SK-N-SH (cell line): ENCODE results near the gene ATP11A. TPM values are rescaled to one million over a fixed set of nuclear protein-coding genes. Genes with fewer than 3 reads are reported as not detected.

Source experiments
- CTCF ChIA-PET: fragments of 300-600, 350-600 bp; formaldehyde crosslinking; extraction: SDS; loops from one replicate; lab custom pipeline; 2021; lab: Yijun Ruan, JAX
- POLR2A ChIA-PET: fragments of 350-600 bp; sonication (Branson Sonifier 250); formaldehyde crosslinking; extraction: SDS; loops from one replicate; lab custom pipeline; 2020; ENCODE audit warnings: antibody characterized with exemption, inconsistent platforms; lab: Yijun Ruan, JAX
- DNase-seq: peaks from one replicate; pipeline ENCODE4 v3.0.0; 2012
- H2AFZ ChIP-seq: fragments of 200-600 bp; sonication (generic); 2 replicates; pipeline ENCODE4 v1.8.1; 2016; ENCODE audit warnings: antibody characterized with exemption, mild to moderate bottlenecking, low read depth
- H3F3A ChIP-seq: fragments of 200-600 bp; sonication (generic); replicated peaks from 2 replicates; pipeline ENCODE3; 2016; ENCODE audit warnings: antibody characterized with exemption, mild to moderate bottlenecking; ENCODE audit not compliant: insufficient read depth
- H3K27ac ChIP-seq, 2 experiments: fragments of 200-500 bp in 1 of 2; fragments of 200-600 bp in 1 of 2; sonication (Bioruptor generic) in 1 of 2; sonication (generic), shearing (Covaris generic) in 1 of 2; 2 replicates each; pipeline versions ENCODE4 v1.5.1 to v1.6.1; 2014 to 2016; ENCODE audit warnings: low read depth in 2 of 2, inconsistent platforms in 1 of 2, low read length in 1 of 2, mild to moderate bottlenecking in 1 of 2, mixed read lengths in 1 of 2
- H3K27me3 ChIP-seq: fragments of 200-600 bp; sonication (generic), shearing (Covaris generic); 2 replicates; pipeline ENCODE4 v1.6.1; 2016; ENCODE audit warnings: mixed run types; ENCODE audit not compliant: insufficient read depth
- H3K36me3 ChIP-seq, 2 experiments: fragments of 200-500 bp in 1 of 2; fragments of 200-600 bp in 1 of 2; sonication (Bioruptor generic) in 1 of 2; sonication (generic) in 1 of 2; replicated peaks in 1 of 2; 2 replicates each; pipeline versions ENCODE3 to v1.5.1; 2014 to 2016; ENCODE audit warnings: low read length in 1 of 2, mild to moderate bottlenecking in 1 of 2; ENCODE audit not compliant: insufficient read depth in 2 of 2, control insufficient read depth in 1 of 2
- H3K4me1 ChIP-seq, 2 experiments: fragments of 200-500 bp in 1 of 2; fragments of 200-600 bp in 1 of 2; sonication (Bioruptor generic) in 1 of 2; sonication (generic), shearing (Covaris generic) in 1 of 2; 2 replicates each; pipeline versions ENCODE4 v1.5.1 to v1.6.1; 2014 to 2016; ENCODE audit warnings: low read depth in 1 of 2, low read length in 1 of 2, mixed run types in 1 of 2; ENCODE audit not compliant: insufficient read depth in 2 of 2, control insufficient read depth in 1 of 2
- H3K4me2 ChIP-seq: fragments of 200-600 bp; sonication (generic), shearing (Covaris generic); 2 replicates; pipeline ENCODE4 v1.6.1; 2017; ENCODE audit warnings: mixed run types
- H3K4me3 ChIP-seq, 2 experiments: fragments of 200-500 bp in 1 of 2; fragments of 200-600 bp in 1 of 2; sonication (Bioruptor generic) in 1 of 2; sonication (generic), shearing (Covaris generic) in 1 of 2; 2 replicates each; pipeline versions ENCODE4 v1.5.1 to v1.8.1; 2014 to 2016; ENCODE audit warnings: low read depth in 2 of 2, inconsistent platforms in 1 of 2, low read length in 1 of 2, mild to moderate bottlenecking in 1 of 2, mixed read lengths in 1 of 2, moderate library complexity in 1 of 2
- H3K79me2 ChIP-seq: fragments of 200-600 bp; sonication (generic); 2 replicates; pipeline ENCODE4 v1.8.1; 2017; ENCODE audit warnings: mild to moderate bottlenecking; ENCODE audit not compliant: insufficient read depth
- H3K9ac ChIP-seq: fragments of 200-600 bp; sonication (generic); 2 replicates; pipeline ENCODE4 v1.6.1; 2017; ENCODE audit warnings: mixed run types
- H3K9me2 ChIP-seq: fragments of 200-600 bp; sonication (generic); 2 replicates; pipeline ENCODE4 v1.6.1; 2017; ENCODE audit warnings: mixed run types
- H3K9me3 ChIP-seq: fragments of 200-600 bp; sonication (generic); 2 replicates; pipeline ENCODE4 v1.6.1; 2017; ENCODE audit warnings: mixed run types, mild to moderate bottlenecking, moderate library complexity
- H4K20me1 ChIP-seq: fragments of 200-600 bp; sonication (generic); 2 replicates; pipeline ENCODE4 v1.6.1; 2017; ENCODE audit warnings: mild to moderate bottlenecking, mixed run types; ENCODE audit not compliant: insufficient read depth
- CHD2 ChIP-seq: fragments of 150-350 bp; IDR thresholded peaks from 2 replicates; pipeline ENCODE4 v1.6.1; 2018; ENCODE audit warnings: low read length; ENCODE audit not compliant: partially characterized antibody
- CTCF ChIP-seq: fragments of 200-600 bp; sonication (generic); IDR thresholded peaks from 2 replicates; pipeline ENCODE4 v1.6.1; 2017; ENCODE audit warnings: antibody characterized with exemption, mild to moderate bottlenecking, moderate library complexity
- ELF1 ChIP-seq: IDR thresholded peaks from 2 replicates; pipeline ENCODE4 v1.4.0; 2012
- FOSL2 ChIP-seq: IDR thresholded peaks from 2 replicates; pipeline ENCODE4 v1.4.0; 2012; ENCODE audit warnings: low read depth, mild to moderate bottlenecking, moderate library complexity, borderline replicate concordance
- FOXJ3 ChIP-seq: sonication (generic); formaldehyde crosslinking; IDR thresholded peaks from 2 replicates; pipeline ENCODE4 v1.5.1; 2020; ENCODE audit warnings: mild to moderate bottlenecking, missing genetic modification reagents
- FOXM1 ChIP-seq: IDR thresholded peaks from 2 replicates; pipeline ENCODE4 v1.4.0; 2012; ENCODE audit warnings: low read depth, mild to moderate bottlenecking
- GABPA ChIP-seq: IDR thresholded peaks from 2 replicates; pipeline ENCODE4 v1.4.0; 2012; ENCODE audit warnings: low read depth, mild to moderate bottlenecking
- GATA2 ChIP-seq: sonication (generic); formaldehyde crosslinking; IDR thresholded peaks from 2 replicates; pipeline ENCODE4 v1.5.0; 2020; ENCODE audit warnings: mild to moderate bottlenecking, missing genetic modification reagents
- IRF3 ChIP-seq: fragments of 150-350 bp; IDR thresholded peaks from 2 replicates; pipeline ENCODE4 v1.6.1; 2016; ENCODE audit warnings: mild to moderate bottlenecking, low read depth, low read length
- MEF2A ChIP-seq: IDR thresholded peaks from 2 replicates; pipeline ENCODE4 v1.4.0; 2012; ENCODE audit warnings: low read depth, borderline replicate concordance
- PBX3 ChIP-seq: IDR thresholded peaks from 2 replicates; pipeline ENCODE4; 2012
- POLR2AphosphoS5 ChIP-seq: IDR thresholded peaks from 2 replicates; pipeline ENCODE4 v1.6.1; 2012; ENCODE audit warnings: low read depth, low read length
- RAD21 ChIP-seq: IDR thresholded peaks from 2 replicates; pipeline ENCODE4 v1.6.1; 2012; ENCODE audit warnings: mild to moderate bottlenecking, low read length
- RFX5 ChIP-seq: IDR thresholded peaks from 2 replicates; pipeline ENCODE4 v1.6.1; 2012; ENCODE audit warnings: mild to moderate bottlenecking, improper control_type of control experiment, low read length
- SMC3 ChIP-seq: IDR thresholded peaks from 2 replicates; pipeline ENCODE4 v1.6.1; 2012; ENCODE audit warnings: low read depth, low read length, improper control_type of control experiment
- TCF12 ChIP-seq: IDR thresholded peaks from 2 replicates; pipeline ENCODE4 v1.4.0; 2012
- TEAD4 ChIP-seq: IDR thresholded peaks from 2 replicates; pipeline ENCODE4 v1.4.0; 2012; ENCODE audit warnings: mild to moderate bottlenecking, borderline replicate concordance; ENCODE audit not compliant: insufficient read depth
- USF1 ChIP-seq: IDR thresholded peaks from 2 replicates; pipeline ENCODE4 v1.4.0; 2012; ENCODE audit warnings: low read depth, borderline replicate concordance
- USF2 ChIP-seq: fragments of 150-350 bp; IDR thresholded peaks from 2 replicates; pipeline ENCODE4 v1.6.1; 2017; ENCODE audit warnings: antibody characterized with exemption, low read length, low read depth, borderline replicate concordance
- WGBS: methylation state at CpG from one replicate; pipeline ENCODE4 v1.1.6; 2017; ENCODE audit warnings: low lambda C conversion rate; 5-methylcytosine and 5-hydroxymethylcytosine counted together
- polyA plus RNA-seq, 3 experiments: library from polyadenylated mRNA; depleted of rRNA; stranded (reverse); fragments of >200 nt; gene quantifications; 2 replicates each; pipeline ENCODE4 v1.2.3, GENCODE V29; 2012
- TF ChIP-seq, protein P1 (sequence below): IDR thresholded peaks from 2 replicates; pipeline ENCODE4 v1.4.0; 2012; ENCODE audit warnings: low read depth

ATP11A gene
- polyA plus RNA-seq, 1 of the 3 experiments (the other 2 are of a cell fraction), result 4.1 TPM

- no peak overlapping the region for H3K9ac ChIP-seq
- TF ChIP-seq SMC3 (no peak), USF2 (no peak), MEF2A (no peak), FOXJ3 (CRISPR knock-in tag) (no peak), GATA2 (CRISPR knock-in tag) (no peak), ELF1 (no peak), RAD21 (no peak), PBX3 (no peak), GABPA (no peak), FOSL2 (no peak), CHD2 (no peak), FOXM1 (no peak)
- TF ChIP-seq, protein P1, sequence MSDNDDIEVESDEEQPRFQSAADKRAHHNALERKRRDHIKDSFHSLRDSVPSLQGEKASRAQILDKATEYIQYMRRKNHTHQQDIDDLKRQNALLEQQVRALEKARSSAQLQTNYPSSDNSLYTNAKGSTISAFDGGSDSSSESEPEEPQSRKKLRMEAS, result no peak
- H4K20me1 ChIP-seq, result no peaks in the 10 kb centered on the region
- H2AFZ ChIP-seq, result no peak overlapping the region
- DNase-seq, result no peak
- no peaks in the 10 kb centered on the region for H3F3A ChIP-seq
- ChIA-PET POLR2A (no interaction called here), CTCF (no interaction called here)
- H3K36me3 ChIP-seq, result no peaks in the 10 kb centered on the region
- no peaks in the 10 kb centered on the region; the same call in 1 of the 2 replicates for H3K27me3 ChIP-seq
- H3K79me2 ChIP-seq, result no peaks in the 10 kb centered on the region
- H3K9me3 ChIP-seq, result no peaks in the 10 kb centered on the region
- H3K4me2 ChIP-seq, result no peak overlapping the region
- WGBS, result 51% methylated on average over 9 of the region's 9 CpGs
- H3K4me1 ChIP-seq, result peaks cover 0 to 2% of the 10 kb centered on the region in 2 experiments; a peak in 1 of 4 replicates
- H3K4me3 ChIP-seq, result no peak overlapping the region
- no peaks in the 10 kb centered on the region for H3K9me2 ChIP-seq
- H3K27ac ChIP-seq, result no peak overlapping the region
Measured at GRCh38 chr13:112670864-112671263, 19.0 kb upstream of the ATP11A start.

GRCh38 chr13:112671359-112671758 lies 18.5 kb upstream of the ATP11A start:
- H3K79me2 ChIP-seq, result no peaks in the 10 kb centered on the region
- peaks cover 0 to 2% of the 10 kb centered on the region in 2 experiments; a peak in 1 of 4 replicates for H3K4me1 ChIP-seq
- H3K36me3 ChIP-seq, result no peaks in the 10 kb centered on the region
- no peak for DNase-seq
- H3K4me2 ChIP-seq, result no peak overlapping the region
- H3K27ac ChIP-seq, result no peak overlapping the region
- no peak overlapping the region for H3K9ac ChIP-seq
- no peaks in the 10 kb centered on the region; the same call in 1 of the 2 replicates for H3K27me3 ChIP-seq
- no peaks in the 10 kb centered on the region for H3K9me2 ChIP-seq
- H2AFZ ChIP-seq, result no peak overlapping the region
- no peaks in the 10 kb centered on the region for H4K20me1 ChIP-seq
- no peaks in the 10 kb centered on the region for H3K9me3 ChIP-seq
- H3F3A ChIP-seq, result no peaks in the 10 kb centered on the region
- ChIA-PET CTCF (interaction anchor here (1.2 kb wide), 1 partner anchor 13 kb away, joined by 3 read pairs; no protein-coding TSS in a partner anchor), POLR2A (no interaction called here)
- WGBS, result 86% methylated on average over 9 of the region's 10 CpGs
- H3K4me3 ChIP-seq, result no peak overlapping the region
- TF ChIP-seq PBX3 (no peak), IRF3 (no peak), CHD2 (no peak), CTCF (no peak), POLR2AphosphoS5 (no peak), TCF12 (no peak), MEF2A (no peak), USF1 (no peak), TEAD4 (no peak), RFX5 (no peak)
- TF ChIP-seq, protein P1, result no peak
